ENCODE data around the gene KCNG1.
"Not testable (repeated sequence)": the region's sequence is repeated elsewhere in the genome, so short reads cannot be mapped to it uniquely, and the experiment has no call there.

Gene KCNG1, protein sequence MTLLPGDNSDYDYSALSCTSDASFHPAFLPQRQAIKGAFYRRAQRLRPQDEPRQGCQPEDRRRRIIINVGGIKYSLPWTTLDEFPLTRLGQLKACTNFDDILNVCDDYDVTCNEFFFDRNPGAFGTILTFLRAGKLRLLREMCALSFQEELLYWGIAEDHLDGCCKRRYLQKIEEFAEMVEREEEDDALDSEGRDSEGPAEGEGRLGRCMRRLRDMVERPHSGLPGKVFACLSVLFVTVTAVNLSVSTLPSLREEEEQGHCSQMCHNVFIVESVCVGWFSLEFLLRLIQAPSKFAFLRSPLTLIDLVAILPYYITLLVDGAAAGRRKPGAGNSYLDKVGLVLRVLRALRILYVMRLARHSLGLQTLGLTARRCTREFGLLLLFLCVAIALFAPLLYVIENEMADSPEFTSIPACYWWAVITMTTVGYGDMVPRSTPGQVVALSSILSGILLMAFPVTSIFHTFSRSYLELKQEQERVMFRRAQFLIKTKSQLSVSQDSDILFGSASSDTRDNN

GRCh38 chr20:51022803-51023616 lies at the start of gene KCNG1:
TSS of gene KCNG1 (minus strand) at chr20:51023107. CDS start at chr20:51010338, 12,769 bp downstream.
- FAIRE-seq = no peak

DNA sequence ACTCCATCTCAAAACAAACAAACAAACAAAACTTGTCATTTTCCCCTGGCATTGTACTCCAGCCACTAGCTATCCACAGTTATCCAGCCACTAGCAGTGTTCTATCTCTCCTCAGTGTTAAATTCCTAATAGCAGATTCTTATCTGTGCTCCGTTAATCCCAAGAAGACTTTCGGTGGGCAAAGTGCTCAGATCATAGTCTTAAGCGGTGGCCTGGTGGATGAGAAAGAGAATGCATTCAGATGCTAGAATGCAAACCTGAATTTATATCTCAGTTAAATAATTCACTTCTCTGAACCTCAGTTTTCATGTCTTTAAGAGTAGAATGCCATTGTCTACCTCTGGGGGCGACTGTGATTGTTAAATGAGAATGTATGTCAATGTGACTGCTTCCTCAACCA lies 47.7 kb upstream of the KCNG1 start:
- no peak for FAIRE-seq

GRCh38 chr20:51067792-51068191 lies 44.9 kb upstream of the KCNG1 start:
- FAIRE-seq = no peak

DNA sequence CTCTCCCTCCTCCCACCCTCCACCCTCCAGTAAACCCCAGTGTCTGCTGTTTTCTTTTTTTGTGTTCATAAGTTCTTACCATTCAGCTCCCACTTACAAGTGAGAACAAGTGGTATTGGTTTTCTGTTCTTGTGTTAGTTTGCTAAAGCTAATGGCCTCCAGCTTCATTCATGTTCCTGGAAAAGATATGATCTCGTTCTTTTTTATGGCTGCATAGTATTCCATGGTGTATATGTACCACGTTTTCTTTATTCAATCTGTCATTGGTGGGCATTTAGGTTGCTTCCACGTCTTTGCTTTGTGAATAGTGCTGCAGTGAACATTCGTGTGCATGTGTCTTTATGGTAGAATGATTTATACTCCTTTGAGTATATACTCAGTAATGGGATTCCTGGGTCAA lies 42.7 kb upstream of the KCNG1 start:
- FAIRE-seq = no peak

- FAIRE-seq = no peak
Observed at GRCh38 chr20:51064137-51064536, 41.2 kb upstream of the KCNG1 start.

DNA sequence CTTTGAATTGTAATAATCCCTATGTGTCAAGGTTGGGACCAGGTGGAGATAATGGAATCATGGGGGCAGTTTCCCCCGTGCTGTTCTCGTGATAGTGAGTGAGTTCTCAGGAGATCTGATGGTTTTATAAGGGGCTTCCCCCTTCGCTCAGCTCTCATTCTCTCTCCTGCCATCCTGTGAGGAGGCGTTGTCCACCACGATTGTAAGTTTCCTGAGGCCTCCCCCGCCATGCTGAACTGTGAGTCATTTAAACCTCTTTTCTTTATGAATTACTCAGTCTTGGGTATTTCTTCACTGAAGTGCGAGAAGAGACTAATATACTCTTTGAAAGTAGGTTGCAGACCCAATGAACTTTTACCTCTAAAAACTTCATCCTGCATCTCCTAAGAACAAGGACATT lies 39.2 kb upstream of the KCNG1 start:
- no peak for FAIRE-seq

DNA sequence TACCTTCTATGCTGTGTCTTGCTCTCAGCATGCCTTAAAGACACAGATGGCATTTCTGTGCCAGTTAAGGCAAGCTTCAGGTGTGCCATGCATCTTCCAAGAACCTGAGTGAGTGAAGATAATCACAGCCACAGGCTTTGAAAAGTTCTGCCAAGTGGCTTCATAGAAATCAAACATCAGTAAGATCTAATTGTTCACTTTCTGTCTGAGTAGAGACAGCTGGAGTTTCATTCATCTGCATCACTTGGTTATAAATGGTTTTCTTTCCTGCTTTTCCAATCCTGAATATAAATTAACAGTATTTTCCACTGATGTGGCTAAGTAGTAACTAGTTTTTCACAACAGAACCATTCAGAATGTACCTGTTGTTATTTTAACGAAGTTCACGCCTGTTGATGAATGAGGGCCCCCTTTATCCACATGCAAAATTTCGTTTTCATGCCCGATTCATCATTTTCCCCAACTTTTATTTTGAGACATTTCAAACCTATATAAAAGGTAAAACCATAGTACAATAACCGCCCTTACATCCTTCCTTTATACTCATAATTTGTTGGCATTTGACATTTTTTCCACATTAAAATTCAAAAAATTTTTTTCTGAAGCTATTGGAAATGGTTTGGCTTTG lies 38.6 kb upstream of the KCNG1 start:
- no peak for FAIRE-seq

- FAIRE-seq = no peak
Observed at GRCh38 chr20:51060301-51060700, 37.4 kb upstream of the KCNG1 start.

DNA sequence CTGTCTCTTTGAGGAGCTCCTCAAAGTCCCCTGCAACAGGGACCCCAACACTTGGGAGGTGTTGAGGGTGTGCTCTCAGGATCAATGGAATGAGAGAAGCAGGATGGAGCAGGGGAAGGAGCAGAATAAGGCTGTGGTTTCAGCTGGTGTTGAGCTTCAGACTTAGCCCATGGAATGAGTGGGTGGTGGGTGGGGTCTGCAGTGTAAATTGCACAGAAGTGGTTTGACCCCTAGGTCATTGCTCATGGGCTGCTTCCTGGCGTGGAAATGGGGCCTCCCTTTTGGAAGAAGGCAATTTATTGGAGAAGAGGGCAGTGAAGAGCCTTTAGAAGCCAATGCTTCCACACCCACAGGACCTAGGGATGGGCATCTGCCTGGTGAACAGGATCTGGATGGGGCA lies 37.0 kb upstream of the KCNG1 start:
- no peak for FAIRE-seq

- FAIRE-seq = no peak
Observed at GRCh38 chr20:51058017-51058416, 35.1 kb upstream of the KCNG1 start.

DNA sequence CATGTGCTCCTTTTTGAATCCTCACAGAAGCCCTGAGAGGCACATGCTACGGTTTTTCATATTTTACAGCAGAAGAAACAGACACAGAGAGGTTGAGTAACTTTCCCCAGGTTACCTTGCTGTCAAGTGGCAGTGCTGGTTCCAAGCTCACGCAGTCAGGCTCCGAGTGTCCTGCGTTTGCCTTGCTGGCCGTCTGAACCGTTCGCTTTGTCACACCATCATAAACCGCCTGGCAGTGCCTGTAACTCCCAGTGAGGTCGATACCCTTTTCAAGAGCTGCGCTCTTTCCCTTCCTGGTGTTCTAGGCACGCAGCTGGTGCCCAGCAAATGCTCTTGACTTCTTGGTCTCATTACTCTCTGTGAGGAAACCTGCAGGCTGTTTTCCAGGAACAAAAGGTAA lies 31.3 kb upstream of the KCNG1 start:
- no peak for FAIRE-seq

DNA sequence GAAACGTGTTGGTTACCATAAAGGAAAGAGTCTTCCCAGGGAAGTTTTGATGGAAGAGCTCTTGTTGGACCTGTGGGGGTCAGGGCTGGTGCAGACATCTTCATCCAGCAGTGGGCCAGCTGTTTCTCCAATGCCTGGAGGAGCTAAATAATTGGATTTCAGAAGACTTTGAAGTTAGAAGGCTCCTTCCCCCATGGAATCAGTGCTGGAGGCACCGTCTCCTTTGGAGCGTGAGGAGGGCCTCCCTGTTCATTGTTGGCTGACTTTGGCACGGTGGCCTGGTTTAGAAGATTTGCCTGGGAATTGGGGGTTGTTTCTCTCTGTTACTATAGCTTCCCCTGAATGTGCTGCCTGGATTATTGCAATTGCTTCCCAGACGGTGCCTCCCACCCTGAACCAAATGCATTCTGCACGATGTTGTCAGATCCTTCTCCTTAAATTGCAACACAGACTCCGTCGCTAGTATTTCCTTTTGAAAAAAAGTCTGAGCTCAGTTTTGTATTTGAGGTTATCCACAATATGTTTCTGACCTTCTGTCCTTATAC lies 27.7 kb upstream of the KCNG1 start:
- FAIRE-seq = no peak

DNA sequence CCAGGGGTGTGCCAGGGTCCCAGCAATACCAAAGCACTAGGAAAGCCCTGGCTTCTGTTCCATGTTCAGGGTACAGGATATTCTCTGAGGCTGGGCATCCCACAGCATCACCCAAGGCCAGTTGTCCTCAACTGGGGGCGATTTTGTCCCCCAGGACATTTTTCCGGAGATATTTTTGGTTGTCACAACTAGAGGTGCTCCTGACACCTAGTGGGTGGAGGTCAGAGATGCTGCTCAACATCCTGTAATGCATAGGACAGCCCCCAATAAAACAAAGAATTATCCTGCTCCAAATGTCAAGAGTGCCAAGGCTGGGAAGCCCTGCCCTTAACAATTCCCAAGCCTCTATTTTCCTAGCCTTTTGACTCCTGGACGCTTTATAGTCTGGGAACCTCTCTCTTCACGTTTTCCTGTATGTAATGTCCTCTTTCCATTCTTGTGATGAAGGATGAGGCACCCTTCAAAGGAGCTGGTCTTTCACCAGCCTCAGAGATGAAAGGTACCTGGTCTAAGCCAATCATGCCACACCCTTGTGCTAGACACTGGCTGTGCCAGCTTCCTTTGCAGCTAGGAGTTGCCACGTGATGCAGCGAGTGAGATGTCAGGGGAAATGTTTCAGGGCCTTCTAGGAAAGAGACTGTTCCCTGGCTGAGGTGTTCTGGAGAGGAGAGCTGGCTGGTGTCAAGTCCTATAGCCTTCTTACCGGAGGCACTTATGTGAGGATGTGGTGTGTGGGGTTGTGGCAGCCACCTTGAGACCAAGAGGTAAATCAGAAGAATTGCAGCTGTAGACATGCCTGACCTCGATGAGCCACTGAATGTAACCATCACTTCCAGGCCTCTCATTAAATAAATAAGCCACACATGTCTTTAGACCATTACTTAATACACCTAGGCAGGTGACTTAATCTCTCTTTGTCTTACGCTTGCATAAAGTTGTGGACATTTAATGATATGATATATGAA lies 23.4 kb upstream of the KCNG1 start:
- no peak for FAIRE-seq

GRCh38 chr20:51045492-51045891 lies 22.6 kb upstream of the KCNG1 start:
- not testable (repeated sequence) for FAIRE-seq

- no peak for FAIRE-seq
Observed at GRCh38 chr20:51044796-51045195, 21.9 kb upstream of the KCNG1 start.

DNA sequence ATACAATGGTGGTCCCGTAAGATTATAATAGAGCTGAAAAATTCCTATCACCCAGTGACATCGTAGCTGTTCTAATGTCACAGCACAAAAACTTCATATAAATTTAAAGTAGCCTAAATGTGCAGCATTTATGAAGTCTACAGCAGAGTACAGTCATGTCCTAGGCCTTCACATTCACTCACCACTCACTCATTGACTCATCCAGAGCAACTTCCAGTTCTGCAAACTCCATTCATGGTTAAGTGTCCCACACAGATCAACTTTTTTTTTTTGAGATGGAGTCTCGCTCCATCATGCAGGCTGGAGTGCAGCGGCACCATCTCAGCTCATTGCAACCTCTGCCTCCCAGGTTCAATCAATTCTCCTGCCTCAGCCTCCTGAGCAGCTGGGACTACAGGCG lies 20.9 kb upstream of the KCNG1 start:
- FAIRE-seq = no peak

GRCh38 chr20:51042657-51043247 lies 19.8 kb upstream of the KCNG1 start:
- FAIRE-seq = no peak

- no peak for FAIRE-seq
Observed at GRCh38 chr20:51042064-51042463, 19.2 kb upstream of the KCNG1 start.

- FAIRE-seq = no peak
Observed at GRCh38 chr20:51037532-51038115, 14.7 kb upstream of the KCNG1 start.

- no peak for FAIRE-seq
Observed at GRCh38 chr20:51036827-51037531, 14.1 kb upstream of the KCNG1 start.
